ENCODE data around the gene KLHL11. TPM values are rescaled to one million over a fixed set of nuclear protein-coding genes. Genes with fewer than 3 reads are reported as not detected.

KLHL11 gene
- polyA plus RNA-seq, 1 of the 3 experiments (the other 2 are of a cell fraction), result 2.6 TPM

GRCh38 chr17:41907633-41908539 lies 42.7 kb upstream of the KLHL11 start (continued):
- TF ChIP-seq CTCF (IDR thresholded peaks at IDR 0.05) (no peak), MXI1 (IDR thresholded peaks at IDR 0.05; ENCODE audit: low read depth, low read length) (peak; percentile 76), CHD2 (IDR thresholded peaks at IDR 0.05; ENCODE audit: low read length, partially characterized antibody) (peak; percentile 63), IRF3 (IDR thresholded peaks at IDR 0.05; ENCODE audit: low read depth, low read length) (no peak), MEF2A (IDR thresholded peaks at IDR 0.05; ENCODE audit: borderline replicate concordance, low read depth) (no peak), SIN3A (IDR thresholded peaks at IDR 0.05; ENCODE audit: borderline replicate concordance, low read depth, low read length) (no peak), POLR2AphosphoS5 (IDR thresholded peaks at IDR 0.05; ENCODE audit: low read depth, low read length) (no peak), NRF1 (IDR thresholded peaks at IDR 0.05; ENCODE audit: low read depth, low read length) (no peak)

GRCh38 chr17:41907185-41907556 lies 41.9 kb upstream of the KLHL11 start:
- Histone ChIP-seq H3K4me2 (peak overlapping the region; percentile 84), H2AFZ (ENCODE audit: low read depth) (no peak overlapping the region), H4K20me1 (ENCODE audit: insufficient read depth) (peaks cover 18% of the 10 kb centered on the region), H3K9me2 (no peaks in the 10 kb centered on the region), H3K79me2 (ENCODE audit: insufficient read depth) (peaks cover 54% of the 10 kb centered on the region), H3K4me1 (ENCODE audit: control insufficient read depth in 1 of 2, insufficient read depth in 2 of 2, low read depth in 1 of 2, low read length in 1 of 2) (peaks cover 38 to 57% of the 10 kb centered on the region in 2 experiments), H3K9me3 (no peaks in the 10 kb centered on the region), H3K27me3 (ENCODE audit: insufficient read depth) (no peaks in the 10 kb centered on the region), H3K4me3 (ENCODE audit: low read depth in 2 of 2, low read length in 1 of 2) (no peak overlapping the region), H3K9ac (peak overlapping the region; percentile 55), H3K27ac (ENCODE audit: low read depth in 2 of 2, low read length in 1 of 2) (peak overlapping the region; percentile 85 to 97), H3K36me3 (replicated peaks in 1 of 2; ENCODE audit: control insufficient read depth in 1 of 2, insufficient read depth in 2 of 2, low read length in 1 of 2) (peaks cover 58 to 67% of the 10 kb centered on the region in 2 experiments), H3F3A (replicated peaks; ENCODE audit: insufficient read depth) (peaks cover 48% of the 10 kb centered on the region)
- CTCF ChIA-PET, result interaction anchor here (0.9 to 3.4 kb wide), 3 partner anchors 11 to 58 kb away, joined by 4 to 21 read pairs (median 6); partner anchors contain the start of gene ACLY
- no peak for DNase-seq
- 7% methylated on average over 8 of the region's 8 CpGs for WGBS (ENCODE audit: low lambda C conversion rate)
- POLR2A ChIA-PET, result interaction anchor here (0.6 to 3.3 kb wide), 5 partner anchors 11 to 314 kb away, joined by 4 to 17 read pairs (median 5); partner anchors contain the start of genes ACLY and ODAD4
- peak; percentile 96 for TF ChIP-seq FOSL2 (IDR thresholded peaks at IDR 0.05; ENCODE audit: borderline replicate concordance, low read depth)
- TF ChIP-seq TCF12 (IDR thresholded peaks at IDR 0.05), result peak; percentile 79
- no peak; the same call in 1 of the 2 replicates for TF ChIP-seq TAF1 (IDR thresholded peaks at IDR 0.05; ENCODE audit: borderline replicate concordance, low read depth, low read length)
- TF ChIP-seq CTCF (IDR thresholded peaks at IDR 0.05), result no peak
- no peak for TF ChIP-seq IRF3 (IDR thresholded peaks at IDR 0.05; ENCODE audit: low read depth, low read length)
- TF ChIP-seq JUND (IDR thresholded peaks at IDR 0.05), result peak; percentile 90
- TF ChIP-seq POLR2AphosphoS5 (IDR thresholded peaks at IDR 0.05; ENCODE audit: low read depth, low read length), result peak; percentile 38; the same call in 1 of the 2 replicates
- TF ChIP-seq RCOR1 (IDR thresholded peaks at IDR 0.05; ENCODE audit: low read length), result no peak
- peak; percentile 76 for TF ChIP-seq PBX3 (IDR thresholded peaks at IDR 0.05)
- TF ChIP-seq ELF1 (IDR thresholded peaks at IDR 0.05), result no peak
- peak; percentile 59; the same call in 1 of the 2 replicates for TF ChIP-seq TEAD4 (IDR thresholded peaks at IDR 0.05; ENCODE audit: borderline replicate concordance, insufficient read depth)
- peak; percentile 64 for TF ChIP-seq MAX (IDR thresholded peaks at IDR 0.05; ENCODE audit: low read depth)
- TF ChIP-seq ZBTB33 (IDR thresholded peaks at IDR 0.05; ENCODE audit: borderline replicate concordance, low read depth), result peak; percentile 56; the same call in 1 of the 2 replicates
- TF ChIP-seq EP300 (IDR thresholded peaks at IDR 0.05; ENCODE audit: borderline replicate concordance in 1 of 2, low read depth in 1 of 2, low read length in 1 of 2), result peak in 1 of 2 experiments; percentile 88; a peak in 2 of 4 replicates
